ENCODE data around the gene SDS.

DNA sequence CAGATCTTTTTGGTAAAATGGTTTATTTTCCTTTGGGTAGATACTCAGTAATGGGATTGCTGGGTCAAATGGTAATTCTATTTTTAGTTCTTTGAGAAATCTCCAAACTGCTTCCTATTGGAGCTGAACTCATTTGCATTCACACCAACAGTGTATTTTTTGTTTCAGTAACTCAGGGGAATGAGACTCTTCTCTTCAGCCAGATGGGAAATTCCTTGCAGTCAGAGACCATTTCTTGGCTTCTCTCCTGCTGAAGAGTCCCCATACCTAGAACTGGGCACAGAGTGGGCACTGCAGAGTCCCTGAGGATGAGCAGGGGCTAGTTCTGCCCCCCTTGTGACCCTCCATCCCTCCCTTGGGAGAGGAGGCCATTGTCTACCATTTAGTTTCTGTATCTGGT is 29.3 kb upstream of the SDS start:
- TF ChIP-seq, protein P1, sequence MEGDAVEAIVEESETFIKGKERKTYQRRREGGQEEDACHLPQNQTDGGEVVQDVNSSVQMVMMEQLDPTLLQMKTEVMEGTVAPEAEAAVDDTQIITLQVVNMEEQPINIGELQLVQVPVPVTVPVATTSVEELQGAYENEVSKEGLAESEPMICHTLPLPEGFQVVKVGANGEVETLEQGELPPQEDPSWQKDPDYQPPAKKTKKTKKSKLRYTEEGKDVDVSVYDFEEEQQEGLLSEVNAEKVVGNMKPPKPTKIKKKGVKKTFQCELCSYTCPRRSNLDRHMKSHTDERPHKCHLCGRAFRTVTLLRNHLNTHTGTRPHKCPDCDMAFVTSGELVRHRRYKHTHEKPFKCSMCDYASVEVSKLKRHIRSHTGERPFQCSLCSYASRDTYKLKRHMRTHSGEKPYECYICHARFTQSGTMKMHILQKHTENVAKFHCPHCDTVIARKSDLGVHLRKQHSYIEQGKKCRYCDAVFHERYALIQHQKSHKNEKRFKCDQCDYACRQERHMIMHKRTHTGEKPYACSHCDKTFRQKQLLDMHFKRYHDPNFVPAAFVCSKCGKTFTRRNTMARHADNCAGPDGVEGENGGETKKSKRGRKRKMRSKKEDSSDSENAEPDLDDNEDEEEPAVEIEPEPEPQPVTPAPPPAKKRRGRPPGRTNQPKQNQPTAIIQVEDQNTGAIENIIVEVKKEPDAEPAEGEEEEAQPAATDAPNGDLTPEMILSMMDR (IDR thresholded peaks at IDR 0.05): no peak
- no peak for TF ChIP-seq POLR2A (IDR thresholded peaks at IDR 0.05)
